Measurements from ENCODE around the gene BTG4.

The BTG4 gene

DNA sequence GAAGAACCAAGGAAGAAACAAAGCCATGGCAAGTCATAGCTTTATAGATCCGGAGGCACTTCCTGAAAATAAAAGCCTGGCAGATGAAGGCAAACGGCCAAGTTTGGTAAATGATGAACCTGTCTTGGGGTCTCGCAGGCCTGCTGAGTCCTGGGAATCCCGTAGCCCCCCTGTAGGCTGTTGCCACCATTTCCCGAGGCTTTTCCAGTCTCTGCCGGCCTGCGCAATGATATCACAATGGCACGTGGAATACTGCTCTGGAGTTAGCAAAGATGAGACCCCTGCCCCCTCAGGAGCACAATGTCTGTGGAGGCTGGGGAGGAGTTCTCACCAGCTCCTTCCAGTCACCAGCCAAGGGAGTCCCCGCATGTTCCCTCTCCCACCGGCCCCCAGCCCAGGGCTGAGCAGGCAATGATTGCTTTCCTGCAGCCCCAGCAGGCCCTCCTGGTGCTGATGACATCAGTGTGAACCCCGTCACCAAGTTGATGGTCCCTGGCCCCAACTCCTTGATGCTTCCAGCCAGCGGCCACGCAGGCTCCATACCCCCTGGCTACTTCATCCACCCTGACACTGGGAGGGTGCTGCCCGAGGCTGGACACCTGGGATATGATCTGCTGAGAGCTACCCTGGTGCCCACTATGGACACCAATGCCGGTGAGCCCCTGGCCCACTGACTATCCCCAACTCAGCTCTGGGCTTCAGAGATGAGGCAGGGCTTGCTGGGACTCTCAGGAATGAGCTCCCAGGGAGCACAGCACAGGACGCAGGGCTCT, 55.9 kb downstream of the BTG4 start:
- Histone ChIP-seq H3K9me3 (ENCODE audit: control insufficient read depth in 2 of 2, low read length in 2 of 2) (no peaks in the 10 kb centered on the region), H3K4me1 (ENCODE audit: control insufficient read depth, insufficient read depth, low read length) (peaks cover 2% of the 10 kb centered on the region), H3K9ac (ENCODE audit: low read length in 2 of 2) (no peak overlapping the region), H3K27ac (ENCODE audit: low read length) (no peak overlapping the region), H3K36me3 (ENCODE audit: control insufficient read depth in 2 of 2, insufficient read depth in 2 of 2, low read length in 2 of 2) (no peaks in the 10 kb centered on the region), H3K4me3 (ENCODE audit: low read length in 2 of 2) (no peak overlapping the region), H3K27me3 (ENCODE audit: control insufficient read depth in 1 of 2, insufficient read depth in 2 of 2, low read length in 2 of 2) (peaks cover 3 to 4% of the 10 kb centered on the region in 2 donors)

- Histone ChIP-seq H3K36me3 (ENCODE audit: control insufficient read depth in 2 of 2, insufficient read depth in 2 of 2, low read length in 2 of 2) (no peaks in the 10 kb centered on the region), H3K27ac (ENCODE audit: low read length) (no peak overlapping the region), H3K4me3 (ENCODE audit: low read length in 2 of 2) (no peak overlapping the region), H3K9ac (ENCODE audit: low read length in 2 of 2) (no peak overlapping the region), H3K27me3 (ENCODE audit: control insufficient read depth in 1 of 2, insufficient read depth in 2 of 2, low read length in 2 of 2) (peaks cover 3 to 4% of the 10 kb centered on the region in 2 donors), H3K4me1 (ENCODE audit: control insufficient read depth, insufficient read depth, low read length) (peaks cover 2% of the 10 kb centered on the region), H3K9me3 (ENCODE audit: control insufficient read depth in 2 of 2, low read length in 2 of 2) (no peaks in the 10 kb centered on the region)
Observed at GRCh38 chr11:111455291-111456085, 56.7 kb downstream of the BTG4 start.

DNA sequence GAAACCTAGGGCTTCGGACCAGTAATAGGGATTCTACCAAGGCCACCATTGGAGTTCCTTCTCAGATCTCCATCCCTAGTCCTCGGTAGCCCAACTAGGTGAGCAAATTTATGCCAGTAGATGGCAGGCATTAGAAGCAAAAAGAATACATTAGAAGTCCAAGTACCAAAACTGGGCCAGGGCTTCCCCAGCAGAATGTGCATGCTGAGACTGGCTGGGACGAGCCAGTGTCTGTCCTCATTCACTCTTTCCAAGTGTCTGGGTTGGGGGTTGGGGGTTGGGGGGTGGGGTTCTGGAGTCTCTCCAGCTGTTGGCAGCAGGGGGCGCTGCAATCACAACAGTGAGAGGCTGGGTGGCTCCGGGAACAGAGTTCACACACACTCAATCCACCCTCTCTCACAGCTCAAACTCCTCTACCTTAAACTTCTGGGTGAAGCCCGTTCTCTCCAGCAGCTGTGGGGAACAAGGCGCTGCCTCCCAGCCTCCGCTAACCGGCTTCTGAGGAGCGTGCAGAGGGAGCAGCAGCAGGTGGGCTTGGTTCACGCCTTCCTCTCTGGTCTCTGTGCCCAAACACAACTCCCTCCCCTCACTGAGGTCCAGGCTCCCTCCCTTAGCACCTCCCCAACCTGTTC, 57.5 kb downstream of the BTG4 start:
- H3K27me3 ChIP-seq (ENCODE audit: control insufficient read depth in 1 of 2, insufficient read depth in 2 of 2, low read length in 2 of 2) = peaks cover 0 to 4% of the 10 kb centered on the region in 2 donors
- no peaks in the 10 kb centered on the region for H3K9me3 ChIP-seq (ENCODE audit: control insufficient read depth in 2 of 2, low read length in 2 of 2)
- no peak overlapping the region for H3K4me3 ChIP-seq (ENCODE audit: low read length in 2 of 2)
- H3K27ac ChIP-seq (ENCODE audit: low read length) = no peak overlapping the region
- H3K9ac ChIP-seq (ENCODE audit: low read length in 2 of 2) = no peak overlapping the region
- no peaks in the 10 kb centered on the region for H3K36me3 ChIP-seq (ENCODE audit: control insufficient read depth in 2 of 2, insufficient read depth in 2 of 2, low read length in 2 of 2)
- H3K4me1 ChIP-seq (ENCODE audit: control insufficient read depth, insufficient read depth, low read length) = peaks cover 2% of the 10 kb centered on the region

- H3K9me3 ChIP-seq (ENCODE audit: control insufficient read depth in 2 of 2, low read length in 2 of 2) = no peaks in the 10 kb centered on the region
- H3K9ac ChIP-seq (ENCODE audit: low read length in 2 of 2) = no peak overlapping the region
- no peak overlapping the region for H3K27ac ChIP-seq (ENCODE audit: low read length)
- no peaks in the 10 kb centered on the region for H3K36me3 ChIP-seq (ENCODE audit: control insufficient read depth in 2 of 2, insufficient read depth in 2 of 2, low read length in 2 of 2)
- peaks cover 2% of the 10 kb centered on the region for H3K4me1 ChIP-seq (ENCODE audit: control insufficient read depth, insufficient read depth, low read length)
- H3K4me3 ChIP-seq (ENCODE audit: low read length in 2 of 2) = no peak overlapping the region
- H3K27me3 ChIP-seq (ENCODE audit: control insufficient read depth in 1 of 2, insufficient read depth in 2 of 2, low read length in 2 of 2) = no peaks in the 10 kb centered on the region
Observed at GRCh38 chr11:111452817-111453552, 59.2 kb downstream of the BTG4 start.

DNA sequence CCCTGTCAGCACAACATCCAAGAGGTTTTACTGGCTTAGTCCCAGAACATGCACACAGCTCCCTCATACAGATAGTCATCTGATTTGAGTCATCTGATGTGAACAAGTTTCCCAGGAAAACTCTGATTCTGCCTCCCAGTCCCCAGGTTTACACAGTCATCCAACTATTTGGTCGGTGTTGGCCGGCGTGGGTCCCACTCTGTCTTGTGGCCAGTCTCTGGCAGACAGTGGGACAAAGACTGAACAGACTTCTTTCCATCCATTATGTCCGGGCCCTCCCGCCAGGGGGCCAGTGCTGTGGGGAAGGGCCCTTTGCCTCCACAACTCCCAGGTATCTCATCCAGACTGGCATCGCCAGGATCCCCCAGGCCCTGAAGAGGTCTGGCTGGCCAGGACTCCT, 60.0 kb downstream of the BTG4 start:
- Histone ChIP-seq H3K4me1 (ENCODE audit: control insufficient read depth, insufficient read depth, low read length) (peaks cover 2% of the 10 kb centered on the region), H3K9me3 (ENCODE audit: control insufficient read depth in 2 of 2, low read length in 2 of 2) (no peaks in the 10 kb centered on the region), H3K4me3 (ENCODE audit: low read length in 2 of 2) (no peak overlapping the region), H3K36me3 (ENCODE audit: control insufficient read depth in 2 of 2, insufficient read depth in 2 of 2, low read length in 2 of 2) (no peaks in the 10 kb centered on the region), H3K27me3 (ENCODE audit: control insufficient read depth in 1 of 2, insufficient read depth in 2 of 2, low read length in 2 of 2) (no peaks in the 10 kb centered on the region), H3K9ac (ENCODE audit: low read length in 2 of 2) (no peak overlapping the region), H3K27ac (ENCODE audit: low read length) (no peak overlapping the region)

DNA sequence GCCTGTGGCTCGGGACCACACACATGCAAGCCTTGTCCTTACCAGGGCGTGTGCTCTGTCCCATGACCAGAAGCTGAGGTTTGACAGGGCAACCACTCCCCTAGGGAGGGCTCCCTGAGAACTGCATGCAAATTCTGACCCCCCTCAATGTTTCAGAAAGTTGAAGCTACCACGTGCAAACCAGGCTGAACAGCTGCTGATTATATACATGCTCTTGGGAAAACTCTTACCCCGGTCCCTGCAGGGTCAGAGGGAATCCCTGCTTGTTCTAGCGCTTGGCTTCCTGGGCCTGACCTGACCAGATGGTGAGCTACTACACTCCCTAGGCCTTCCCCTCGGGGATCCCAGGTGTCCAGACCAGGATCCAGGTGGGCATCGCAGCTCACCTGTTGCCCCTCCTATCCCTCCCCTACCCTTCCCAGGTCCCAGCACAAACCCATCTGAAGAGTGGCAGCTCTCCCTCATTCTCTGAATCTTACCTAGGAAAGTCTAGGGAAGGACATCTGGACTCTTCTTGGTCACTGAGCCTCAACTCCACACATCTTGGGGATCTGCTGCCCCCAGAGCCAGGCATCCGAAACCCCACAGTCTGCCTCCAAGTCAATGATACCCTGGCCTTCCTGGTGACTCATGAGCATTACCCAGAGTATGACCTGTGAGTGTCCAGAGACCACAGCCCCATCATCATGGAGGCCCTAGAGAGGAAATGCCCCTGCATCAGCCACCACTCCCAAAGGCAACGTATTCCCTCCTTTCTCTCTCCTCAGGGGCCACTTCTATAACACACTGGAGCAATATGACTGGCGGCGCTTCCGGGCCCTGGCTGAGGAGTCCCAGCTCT, 61.5 kb downstream of the BTG4 start:
- H3K4me1 ChIP-seq (ENCODE audit: control insufficient read depth, insufficient read depth, low read length) = peaks cover 4% of the 10 kb centered on the region
- H3K9ac ChIP-seq (ENCODE audit: low read length in 2 of 2) = no peak overlapping the region
- no peak overlapping the region for H3K4me3 ChIP-seq (ENCODE audit: low read length in 2 of 2)
- no peaks in the 10 kb centered on the region for H3K27me3 ChIP-seq (ENCODE audit: control insufficient read depth in 1 of 2, insufficient read depth in 2 of 2, low read length in 2 of 2)
- no peaks in the 10 kb centered on the region for H3K9me3 ChIP-seq (ENCODE audit: control insufficient read depth in 2 of 2, low read length in 2 of 2)
- H3K27ac ChIP-seq (ENCODE audit: low read length) = no peak overlapping the region
- H3K36me3 ChIP-seq (ENCODE audit: control insufficient read depth in 2 of 2, insufficient read depth in 2 of 2, low read length in 2 of 2) = no peaks in the 10 kb centered on the region

- Histone ChIP-seq H3K4me3 (ENCODE audit: low read length in 2 of 2) (no peak overlapping the region), H3K9me3 (ENCODE audit: control insufficient read depth in 2 of 2, low read length in 2 of 2) (no peaks in the 10 kb centered on the region), H3K27ac (ENCODE audit: low read length) (no peak overlapping the region)
Observed at GRCh38 chr11:111449696-111450479, 62.3 kb downstream of the BTG4 start.

GRCh38 chr11:111448831-111449557, 63.2 kb downstream of the BTG4 start:
- H3K4me3 ChIP-seq (ENCODE audit: low read length in 2 of 2) = no peak overlapping the region
- H3K9ac ChIP-seq (ENCODE audit: low read length in 2 of 2) = no peak overlapping the region
- no peaks in the 10 kb centered on the region for H3K36me3 ChIP-seq (ENCODE audit: control insufficient read depth in 2 of 2, insufficient read depth in 2 of 2, low read length in 2 of 2)
- H3K27me3 ChIP-seq (ENCODE audit: control insufficient read depth in 1 of 2, insufficient read depth in 2 of 2, low read length in 2 of 2) = no peaks in the 10 kb centered on the region
- H3K27ac ChIP-seq (ENCODE audit: low read length) = no peak overlapping the region
- H3K4me1 ChIP-seq (ENCODE audit: control insufficient read depth, insufficient read depth, low read length) = peaks cover 2% of the 10 kb centered on the region
- no peaks in the 10 kb centered on the region for H3K9me3 ChIP-seq (ENCODE audit: control insufficient read depth in 2 of 2, low read length in 2 of 2)

More at GRCh38 chr11:111449696-111450479, 62.3 kb downstream of the BTG4 start:
- H3K4me1 ChIP-seq (ENCODE audit: control insufficient read depth, insufficient read depth, low read length) = peaks cover 3% of the 10 kb centered on the region
- no peaks in the 10 kb centered on the region for H3K27me3 ChIP-seq (ENCODE audit: control insufficient read depth in 1 of 2, insufficient read depth in 2 of 2, low read length in 2 of 2)
- H3K9ac ChIP-seq (ENCODE audit: low read length in 2 of 2) = no peak overlapping the region
- H3K36me3 ChIP-seq (ENCODE audit: control insufficient read depth in 2 of 2, insufficient read depth in 2 of 2, low read length in 2 of 2) = no peaks in the 10 kb centered on the region

DNA sequence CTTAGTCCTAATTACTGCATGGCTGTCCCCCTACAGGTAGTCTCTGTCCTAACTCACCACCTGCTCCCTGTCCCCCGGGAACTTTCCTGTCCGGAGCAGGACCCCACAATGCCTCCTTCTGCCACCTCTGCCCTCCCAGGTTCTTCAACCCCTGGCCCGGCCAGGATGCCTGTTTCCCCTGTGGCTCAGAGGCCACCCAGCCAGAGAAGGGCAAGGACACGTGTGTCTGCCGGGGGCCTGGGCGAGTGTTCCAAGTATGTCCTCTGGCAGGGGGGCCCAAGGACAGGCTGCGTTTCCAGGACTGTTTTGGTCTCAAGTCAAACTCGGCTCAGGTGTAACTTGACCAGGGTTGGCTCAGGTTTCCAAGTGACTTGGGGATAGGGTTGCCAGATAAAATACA, 63.8 kb downstream of the BTG4 start:
- no peak overlapping the region for H3K27ac ChIP-seq (ENCODE audit: low read length)
- no peak overlapping the region for H3K4me3 ChIP-seq (ENCODE audit: low read length in 2 of 2)
- no peak overlapping the region for H3K9ac ChIP-seq (ENCODE audit: low read length in 2 of 2)
- H3K9me3 ChIP-seq (ENCODE audit: control insufficient read depth in 2 of 2, low read length in 2 of 2) = no peaks in the 10 kb centered on the region
- H3K4me1 ChIP-seq (ENCODE audit: control insufficient read depth, insufficient read depth, low read length) = peaks cover 2% of the 10 kb centered on the region
- no peaks in the 10 kb centered on the region for H3K36me3 ChIP-seq (ENCODE audit: control insufficient read depth in 2 of 2, insufficient read depth in 2 of 2, low read length in 2 of 2)
- H3K27me3 ChIP-seq (ENCODE audit: control insufficient read depth in 1 of 2, insufficient read depth in 2 of 2, low read length in 2 of 2) = no peaks in the 10 kb centered on the region
